GM12872 (cell line): ENCODE measurements around the gene VTCN1.

Experiments used
- CTCF ChIP-seq: IDR thresholded peaks from 3 replicates; pipeline ENCODE4 v1.5.1; 2011; ENCODE audit warnings: low read depth, mild to moderate bottlenecking, low read length, moderate library complexity; ENCODE audit not compliant: insufficient read depth

The VTCN1 gene

DNA sequence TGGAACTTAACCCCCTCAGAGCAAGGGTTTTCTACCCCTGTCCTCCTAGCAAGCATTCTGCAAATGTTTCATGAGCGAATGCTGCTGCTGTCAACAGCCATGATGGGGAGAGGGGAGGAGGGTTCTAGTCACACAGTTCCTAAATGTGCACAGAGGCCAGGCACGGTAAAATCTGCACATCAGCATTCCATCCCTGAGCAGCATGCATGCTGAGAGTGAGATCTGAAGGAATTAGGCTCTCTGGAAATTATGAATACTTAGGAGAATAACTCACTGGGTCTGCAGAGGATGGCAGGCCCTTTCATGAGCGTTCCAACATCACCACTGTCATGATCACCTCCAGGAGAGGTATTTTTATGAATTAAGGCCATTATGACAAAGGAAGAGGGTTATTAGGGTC lies 2.1 kb downstream of the VTCN1 start:
- no peak for TF ChIP-seq CTCF

DNA sequence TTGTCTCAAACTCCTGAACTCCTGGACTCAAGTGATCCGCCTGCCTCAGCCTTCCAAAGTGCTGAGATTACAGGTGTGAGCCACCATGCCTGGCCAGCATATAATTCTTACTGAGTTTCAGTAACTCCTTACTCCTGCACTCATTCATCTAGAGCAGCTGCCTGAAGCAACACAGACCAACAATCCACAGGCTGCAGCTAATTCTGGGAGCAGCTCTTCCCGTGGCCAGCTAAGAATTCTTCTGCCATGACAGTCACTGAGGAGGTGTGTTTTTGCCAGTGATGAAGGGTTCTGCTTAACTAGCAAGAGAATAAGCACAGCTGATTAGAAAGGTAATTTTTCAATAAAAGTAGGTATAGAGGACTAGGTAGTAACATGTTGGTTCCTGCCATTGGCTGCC lies 5.4 kb downstream of the VTCN1 start:
- no peak for TF ChIP-seq CTCF

DNA sequence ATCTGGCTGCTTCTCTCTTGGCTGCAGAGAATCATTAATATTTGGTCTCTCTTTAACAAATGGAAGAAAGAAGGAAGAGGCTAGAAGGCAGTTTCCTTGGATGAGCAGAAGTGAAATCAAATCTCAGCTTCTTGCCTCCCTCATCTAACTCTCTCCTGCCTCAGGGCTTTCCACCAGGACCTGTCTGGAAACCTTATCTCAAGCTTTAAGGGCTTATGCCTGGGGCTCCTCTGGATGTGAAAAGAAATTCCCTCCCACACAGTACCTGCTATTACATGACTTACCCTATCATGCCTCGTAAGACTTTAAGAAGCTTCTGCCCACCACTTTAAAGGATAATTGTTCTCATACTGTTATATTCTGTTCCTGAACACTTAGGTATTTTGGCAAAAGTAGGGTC lies 8.9 kb downstream of the VTCN1 start:
- TF ChIP-seq CTCF = no peak

DNA sequence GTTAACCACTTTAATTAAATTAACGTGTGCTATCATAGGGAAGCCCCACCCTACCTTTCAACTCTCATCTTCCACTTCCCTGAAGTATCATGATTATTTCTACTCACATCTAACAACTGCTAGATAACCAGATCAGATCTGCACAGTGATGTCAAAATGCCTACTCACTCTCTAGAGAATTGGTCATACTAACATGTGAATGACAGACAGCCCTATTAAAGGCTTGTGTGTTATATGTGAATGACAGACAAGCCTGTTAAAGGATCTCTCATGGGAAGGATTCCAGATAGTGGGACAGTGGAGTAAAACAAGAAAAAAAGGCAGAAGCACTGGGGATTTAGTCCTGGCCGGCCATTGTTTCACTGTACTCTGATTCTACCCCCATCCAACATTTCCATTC lies 12.6 kb downstream of the VTCN1 start:
- TF ChIP-seq CTCF = no peak

- TF ChIP-seq CTCF = no peak
Measured at GRCh38 chr1:117189726-117190125, 21.0 kb downstream of the VTCN1 start.

DNA sequence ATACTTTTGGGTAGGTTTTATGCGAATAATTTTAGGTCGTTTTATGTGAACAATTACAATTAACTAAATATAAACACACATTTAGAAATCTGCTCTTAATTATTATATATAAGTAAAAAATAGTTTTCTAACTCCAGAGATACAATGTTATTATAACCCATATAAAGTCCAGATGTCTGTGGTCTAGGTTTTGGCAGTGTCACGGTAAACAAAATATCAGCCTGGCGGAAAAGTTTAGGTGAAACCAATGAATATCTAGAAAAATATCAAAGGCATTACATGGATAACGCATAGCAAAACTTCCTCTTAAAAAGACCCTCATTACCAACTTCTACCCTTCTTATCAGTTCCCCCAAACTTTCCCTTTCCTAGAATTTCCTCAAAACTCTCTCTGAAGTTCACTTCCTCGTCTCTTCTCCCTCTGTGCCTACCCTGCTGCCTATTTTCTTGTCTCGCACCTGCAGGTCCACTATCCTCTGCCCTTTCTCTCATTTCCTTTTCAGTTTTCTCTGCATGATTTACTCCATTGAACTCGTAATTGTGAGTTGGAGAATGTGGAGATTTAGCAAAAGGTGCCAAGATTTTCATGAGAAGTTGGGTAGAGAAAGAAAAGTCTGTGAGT lies 21.8 kb downstream of the VTCN1 start:
- TF ChIP-seq CTCF = no peak

DNA sequence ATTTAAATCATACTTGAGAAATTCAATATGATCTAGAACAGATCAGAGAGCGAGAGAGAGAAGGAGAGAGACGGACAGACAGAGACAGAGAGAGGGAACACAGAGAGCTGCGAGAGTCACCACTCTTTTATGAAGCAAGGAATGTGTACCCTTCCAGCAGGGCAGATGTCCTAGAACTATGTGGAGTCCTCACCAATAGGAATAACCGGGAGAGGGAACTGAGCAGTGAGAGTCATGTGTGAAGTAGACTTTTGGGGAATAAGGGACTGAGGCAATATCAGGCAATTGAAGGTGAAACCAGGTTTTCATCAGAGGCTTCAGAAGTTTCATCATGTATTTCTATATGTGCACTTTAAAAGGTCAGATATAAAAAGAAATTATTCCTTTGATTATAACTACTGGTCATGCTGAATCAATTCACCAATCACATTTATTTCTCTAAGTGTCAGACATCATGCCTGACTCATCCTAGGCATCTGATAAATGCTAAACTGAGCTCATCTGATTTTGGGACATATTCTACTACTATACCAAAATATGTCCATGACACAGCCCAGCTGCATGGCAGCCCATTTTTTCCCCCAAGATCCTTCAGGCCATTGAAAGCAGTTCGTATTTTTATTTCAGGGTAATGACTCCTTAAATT lies 22.4 kb downstream of the VTCN1 start:
- TF ChIP-seq CTCF = no peak

DNA sequence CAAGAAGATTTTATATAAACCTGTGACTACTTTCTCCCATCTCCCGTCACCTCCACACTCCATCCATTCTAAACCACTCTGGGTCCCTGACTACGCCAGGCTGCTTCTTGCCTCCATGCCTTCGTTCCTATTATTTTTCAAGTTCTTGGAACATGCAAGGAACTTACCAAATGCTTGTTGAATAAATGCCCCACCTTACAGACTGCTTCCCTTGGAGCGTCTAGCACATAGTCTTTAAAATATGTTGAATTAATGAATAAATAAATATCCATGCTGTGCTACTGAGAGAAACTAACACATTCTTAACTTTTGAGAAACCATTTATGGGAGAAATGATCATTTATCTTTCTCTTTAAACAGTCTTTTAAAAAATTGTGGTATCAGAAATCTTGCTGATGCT lies 27.6 kb downstream of the VTCN1 start:
- no peak for TF ChIP-seq CTCF
